Stimulated activated CD4-positive, alpha-beta T cell treated with anti-CD3 and anti-CD28 coated beads, Interleukin-4, amount 100 ng/mL, for 4 hours (primary cell): Measurements from ENCODE around the gene YIF1B.

Experiments used
- DNase-seq, 2 experiments: peaks; one replicate each; pipeline ENCODE4 v3.0.0-alpha.2; 2020

YIF1B gene

GRCh38 chr19:38304352-38304865, 11.3 kb downstream of the YIF1B start:
- DNase-seq = no peak

- no peak for DNase-seq
These were observed 12.0 kb downstream of the YIF1B start, which contains the start of gene C19orf33 for GRCh38 chr19:38303517-38304351. Gene C19orf33 (plus strand): TSS chr19:38304251. CDS start chr19:38304262, 11 bp downstream.

GRCh38 chr19:38298821-38299680, 16.7 kb downstream of the YIF1B start:
- DNase-seq = no peak

- no peak for DNase-seq
These were observed 21.7 kb downstream of the YIF1B start for GRCh38 chr19:38294090-38294489.

GRCh38 chr19:38293281-38293680, 22.5 kb downstream of the YIF1B start:
- DNase-seq = no peak

DNA sequence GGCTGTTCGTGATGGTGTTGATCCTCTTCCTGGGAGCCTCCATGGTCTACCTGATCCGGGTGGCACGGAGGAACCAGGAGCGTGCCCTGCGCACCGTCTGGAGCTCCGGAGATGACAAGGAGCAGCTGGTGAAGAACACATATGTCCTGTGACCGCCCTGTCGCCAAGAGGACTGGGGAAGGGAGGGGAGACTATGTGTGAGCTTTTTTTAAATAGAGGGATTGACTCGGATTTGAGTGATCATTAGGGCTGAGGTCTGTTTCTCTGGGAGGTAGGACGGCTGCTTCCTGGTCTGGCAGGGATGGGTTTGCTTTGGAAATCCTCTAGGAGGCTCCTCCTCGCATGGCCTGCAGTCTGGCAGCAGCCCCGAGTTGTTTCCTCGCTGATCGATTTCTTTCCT, 23.9 kb downstream of the YIF1B start:
- no peak for DNase-seq

GRCh38 chr19:38290631-38291147, 25.1 kb downstream of the YIF1B start:
- DNase-seq = no peak

DNA sequence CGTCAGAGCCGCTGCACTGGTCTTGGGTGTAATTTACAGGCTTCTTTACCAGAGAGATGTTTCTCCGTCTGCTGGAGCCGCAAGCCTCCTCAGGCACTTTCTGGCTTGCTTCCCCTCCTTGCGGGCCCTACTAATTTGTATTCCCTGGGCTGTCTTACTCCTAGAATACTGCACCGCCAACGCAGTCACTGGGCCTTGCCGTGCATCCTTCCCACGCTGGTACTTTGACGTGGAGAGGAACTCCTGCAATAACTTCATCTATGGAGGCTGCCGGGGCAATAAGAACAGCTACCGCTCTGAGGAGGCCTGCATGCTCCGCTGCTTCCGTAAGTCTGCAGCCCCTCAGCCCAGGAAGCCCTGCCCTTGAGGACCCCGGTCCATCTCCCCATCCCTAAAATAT, 25.8 kb downstream of the YIF1B start:
- no peak for DNase-seq

- DNase-seq = no peak
These were observed 27.5 kb downstream of the YIF1B start for GRCh38 chr19:38288123-38288855.

DNA sequence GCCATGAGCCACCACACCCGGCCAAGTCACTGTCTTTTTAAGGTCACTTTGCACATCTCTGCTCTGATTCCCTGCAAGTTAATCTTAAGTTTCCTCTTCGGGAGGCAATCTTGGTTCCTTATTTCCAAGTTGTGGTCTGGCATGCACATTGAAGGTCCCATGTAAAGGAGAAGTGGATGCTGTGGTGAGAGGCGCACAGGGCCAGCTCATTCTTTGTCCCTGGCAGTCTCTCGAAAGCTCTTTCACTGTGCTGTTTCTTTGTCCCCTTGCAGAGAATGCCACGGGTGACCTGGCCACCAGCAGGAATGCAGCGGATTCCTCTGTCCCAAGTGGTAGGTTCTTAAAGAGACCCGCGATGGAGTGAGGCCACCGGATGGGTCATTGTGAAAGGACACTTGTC, 28.1 kb downstream of the YIF1B start:
- no peak for DNase-seq

DNA sequence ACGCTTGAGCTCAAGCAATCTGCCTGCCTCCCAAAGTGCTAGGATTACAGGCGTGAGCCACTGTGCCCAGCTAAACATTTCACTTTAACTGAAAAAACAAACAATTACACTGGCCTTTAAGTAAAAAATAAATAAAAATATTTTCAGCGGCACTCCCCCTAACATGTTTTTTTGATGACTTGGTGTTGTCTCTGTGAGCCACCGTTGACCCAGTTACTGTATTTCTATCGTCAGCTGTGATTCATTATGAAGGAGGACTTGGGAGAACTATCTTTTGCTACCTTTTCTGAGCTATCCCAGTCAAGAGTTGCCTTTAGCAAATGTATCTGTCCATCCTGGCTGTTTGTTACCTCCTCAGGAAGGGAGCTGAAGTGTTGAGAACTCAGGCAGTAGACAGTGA, 30.2 kb downstream of the YIF1B start:
- no peak for DNase-seq

DNA sequence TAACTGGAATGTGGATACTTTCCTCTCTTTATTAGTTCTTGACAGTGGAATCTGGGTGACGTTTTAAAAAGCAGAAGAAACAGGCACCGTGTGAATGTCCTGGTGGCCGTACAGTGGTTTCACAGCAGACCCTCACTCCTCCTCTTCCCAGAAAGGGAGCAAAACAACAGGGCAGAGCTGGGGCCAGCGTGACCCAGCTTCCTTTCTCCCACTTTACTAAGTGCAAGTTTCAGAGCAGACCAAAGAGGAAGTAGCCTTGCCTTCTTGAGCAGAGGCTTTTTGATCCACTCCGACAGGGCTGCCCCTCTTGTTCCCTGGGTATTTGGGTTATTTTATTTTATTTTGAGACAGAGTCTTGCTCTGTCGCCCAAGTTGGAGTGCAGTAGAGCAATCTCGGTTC, 31.3 kb downstream of the YIF1B start:
- no peak for DNase-seq

GRCh38 chr19:38283271-38283670, 32.5 kb downstream of the YIF1B start:
- no peak for DNase-seq

- DNase-seq = no peak
These were observed 33.8 kb downstream of the YIF1B start for GRCh38 chr19:38281811-38282566.

DNA sequence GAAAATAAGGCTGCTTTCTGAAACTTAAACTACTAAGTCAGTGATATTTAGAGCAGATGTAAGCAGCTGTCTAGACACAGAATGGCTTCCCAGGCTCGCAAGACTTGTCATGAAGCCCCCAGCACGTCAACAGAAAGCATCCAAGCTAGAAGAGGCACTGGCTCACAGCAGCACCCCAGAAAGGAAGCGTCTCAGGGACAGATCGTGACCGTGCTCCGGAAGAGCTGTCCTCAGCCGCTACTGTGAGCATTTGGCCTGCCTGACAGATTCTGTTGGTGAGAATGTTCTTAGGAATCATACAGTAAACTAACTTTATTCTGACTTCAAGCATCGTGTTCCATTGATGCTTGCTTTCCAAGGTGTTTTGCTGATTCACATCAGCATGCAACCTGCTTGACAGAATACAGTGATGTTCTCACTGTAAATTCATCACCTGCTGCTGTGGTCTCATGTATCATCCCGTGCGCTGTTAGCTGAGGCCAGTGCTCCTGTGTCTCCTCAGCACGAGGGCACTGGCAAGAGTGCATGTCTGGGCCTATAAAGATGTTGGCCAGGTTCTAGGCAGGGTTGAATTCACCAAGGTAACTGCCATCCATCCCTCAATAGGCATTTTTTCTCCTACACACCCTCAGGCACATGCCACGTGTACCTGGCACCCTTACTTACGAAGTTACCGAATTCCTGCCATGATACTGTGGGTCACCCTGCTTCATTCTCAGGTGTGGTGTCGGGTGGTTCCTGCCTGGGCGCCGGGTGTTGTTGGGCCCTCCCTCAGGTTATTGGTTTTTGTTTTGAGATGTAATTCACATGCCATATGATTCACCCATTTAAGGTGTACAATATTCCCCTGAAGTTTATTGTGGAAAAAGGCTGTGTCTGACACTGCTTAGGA, 35.5 kb downstream of the YIF1B start:
- DNase-seq = no peak

GRCh38 chr19:38278751-38279150, 37.0 kb downstream of the YIF1B start:
- DNase-seq = no peak

- DNase-seq = no peak
These were observed 37.6 kb downstream of the YIF1B start for GRCh38 chr19:38277969-38278680.

GRCh38 chr19:38277549-38277948, 38.2 kb downstream of the YIF1B start:
- no peak for DNase-seq

- no peak for DNase-seq
These were observed 38.7 kb downstream of the YIF1B start for GRCh38 chr19:38276942-38277517.

DNA sequence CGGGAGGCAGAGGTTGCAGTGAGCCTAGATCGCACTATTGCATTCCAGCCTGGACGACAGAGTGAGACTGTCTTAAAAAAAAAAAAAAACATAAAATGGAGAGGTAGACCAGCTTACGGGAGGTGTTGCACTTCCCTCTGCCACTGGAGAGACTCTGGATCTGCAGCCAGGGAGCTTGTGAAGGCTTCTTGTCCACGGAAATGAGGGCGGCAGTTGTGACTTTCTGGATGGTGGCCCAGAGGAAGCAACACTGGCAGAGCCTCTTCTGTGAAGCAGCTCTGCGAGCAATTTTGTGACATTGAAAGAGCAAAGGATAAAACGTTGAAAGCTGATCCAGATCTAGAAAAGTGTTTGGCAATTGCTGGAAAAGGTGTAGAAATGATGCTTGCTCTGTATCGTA, 41.0 kb downstream of the YIF1B start:
- DNase-seq = no peak
